Smooth muscle cell of the brain vasculature (primary cell): ENCODE data around the gene BANP.
"Not testable (repeated sequence)": the region's sequence is repeated elsewhere in the genome, so short reads cannot be mapped to it uniquely, and the experiment has no call there.

Source experiments
- DNase-seq: peaks from one replicate; pipeline ENCODE4 v3.0.0-alpha.2; 2012; ENCODE audit warnings: low read depth, low spot score

Gene BANP

DNA sequence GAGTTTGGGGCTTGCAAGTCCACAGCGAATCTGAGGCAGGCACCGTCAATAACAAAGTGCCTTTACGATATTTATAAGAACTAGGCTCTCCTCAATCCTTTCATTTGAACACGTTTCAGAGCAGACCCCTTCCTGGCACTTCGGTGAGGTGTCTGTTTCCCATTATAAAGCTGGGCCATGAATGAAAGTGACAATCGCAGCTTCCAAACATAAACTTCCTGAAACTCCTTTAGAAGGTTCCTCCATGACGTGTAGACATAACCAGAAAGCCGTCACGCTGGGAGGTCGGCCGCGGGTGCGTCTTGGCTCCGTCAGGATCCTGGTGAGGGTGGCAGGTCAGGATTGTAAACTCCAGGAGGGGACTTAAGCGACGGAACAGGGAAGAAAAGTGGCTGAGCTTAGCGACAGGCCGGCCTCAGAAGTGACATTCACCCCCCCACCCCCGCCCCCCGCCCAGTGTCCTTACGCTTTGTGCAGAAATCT lies 150.4 kb downstream of the BANP start:
- DNase-seq: not testable (repeated sequence)

DNA sequence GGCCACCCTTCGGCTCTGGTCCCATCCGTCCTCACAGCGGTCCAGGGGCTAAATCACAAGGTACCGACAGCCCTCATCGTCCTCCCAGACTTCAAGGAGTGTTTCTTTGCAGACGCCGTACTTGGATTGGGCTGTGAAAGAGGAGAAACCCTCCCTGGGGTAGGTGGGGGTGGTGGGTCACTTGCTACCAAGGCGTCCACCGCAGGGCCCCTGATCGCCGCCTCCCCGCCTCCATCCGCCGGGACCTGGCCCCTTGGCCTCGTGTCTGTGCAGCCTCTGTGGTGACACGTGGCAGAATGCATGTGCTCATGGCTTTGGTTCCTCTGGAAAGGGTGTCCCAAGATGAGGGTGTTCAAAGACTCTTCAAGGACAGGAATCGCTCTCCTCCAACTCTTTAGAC lies 151.4 kb downstream of the BANP start:
- DNase-seq: no peak

DNA sequence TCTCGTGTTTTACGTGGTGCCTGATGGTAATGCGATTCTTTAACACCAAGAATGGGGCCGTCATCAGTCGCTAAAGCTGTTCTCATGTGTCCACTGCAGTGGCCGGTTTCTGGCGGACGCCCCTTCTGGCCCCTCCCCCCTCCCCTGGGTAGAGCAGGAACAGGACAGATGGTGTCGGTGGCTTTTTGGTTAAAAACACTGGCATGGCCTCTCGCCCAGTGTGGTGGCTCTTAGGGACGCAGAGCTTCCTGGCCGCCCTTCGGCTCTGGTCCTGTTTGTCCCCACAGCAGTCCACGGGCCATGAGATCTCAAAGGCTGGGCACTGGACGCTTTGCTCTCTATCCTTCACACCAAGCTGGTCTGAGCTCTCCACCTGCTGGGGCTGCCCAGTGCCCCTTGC lies 151.8 kb downstream of the BANP start:
- no peak for DNase-seq

DNA sequence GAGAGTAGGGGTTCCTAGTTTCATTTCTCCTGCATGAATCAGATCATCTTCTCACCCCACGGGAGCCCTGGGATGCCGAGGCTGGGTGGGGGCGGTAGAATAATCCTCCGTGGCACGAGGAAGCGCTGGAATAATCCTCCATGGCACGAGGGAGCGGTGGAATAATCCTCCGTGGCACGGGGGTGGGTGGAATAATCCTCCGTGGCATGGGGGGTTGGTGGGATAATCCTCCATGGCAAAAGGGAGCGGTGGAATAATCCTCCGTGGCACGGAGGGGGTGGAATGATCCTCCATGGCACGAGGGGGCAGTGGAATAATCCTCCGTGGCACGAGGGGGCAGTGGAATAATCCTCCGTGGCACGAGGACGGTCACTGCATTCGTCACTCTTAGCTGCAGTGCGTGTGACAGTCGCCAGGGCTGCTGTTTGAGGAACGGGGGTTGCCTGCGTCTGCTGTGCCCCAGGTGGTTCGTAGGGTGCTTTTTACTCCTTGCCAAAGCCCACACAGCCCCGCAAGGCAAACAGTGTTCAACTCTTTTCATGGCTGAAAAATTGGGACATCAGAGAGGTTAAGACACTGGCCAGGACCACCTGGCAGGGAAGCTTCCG lies 152.5 kb downstream of the BANP start:
- no peak for DNase-seq

DNA sequence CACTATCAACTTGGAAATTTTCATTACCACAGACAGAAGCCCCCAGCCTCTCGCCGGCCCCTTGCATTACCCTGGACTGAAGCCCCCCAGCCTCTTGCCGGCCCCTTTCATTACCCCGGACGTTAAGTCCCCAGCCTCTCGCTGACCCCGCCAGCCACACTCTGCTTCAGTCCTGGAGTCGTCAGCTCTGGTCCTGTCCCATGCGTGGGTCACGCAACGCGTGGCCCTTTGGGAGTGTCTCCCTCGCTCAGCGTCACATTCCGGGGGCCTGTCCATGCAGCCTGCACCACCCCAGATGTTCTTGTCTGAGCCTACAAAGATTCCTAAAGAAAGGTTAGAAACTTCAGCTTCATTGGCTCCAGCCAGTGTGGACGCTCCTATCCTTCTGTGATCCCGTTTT lies 153.1 kb downstream of the BANP start:
- not testable (repeated sequence) for DNase-seq

DNA sequence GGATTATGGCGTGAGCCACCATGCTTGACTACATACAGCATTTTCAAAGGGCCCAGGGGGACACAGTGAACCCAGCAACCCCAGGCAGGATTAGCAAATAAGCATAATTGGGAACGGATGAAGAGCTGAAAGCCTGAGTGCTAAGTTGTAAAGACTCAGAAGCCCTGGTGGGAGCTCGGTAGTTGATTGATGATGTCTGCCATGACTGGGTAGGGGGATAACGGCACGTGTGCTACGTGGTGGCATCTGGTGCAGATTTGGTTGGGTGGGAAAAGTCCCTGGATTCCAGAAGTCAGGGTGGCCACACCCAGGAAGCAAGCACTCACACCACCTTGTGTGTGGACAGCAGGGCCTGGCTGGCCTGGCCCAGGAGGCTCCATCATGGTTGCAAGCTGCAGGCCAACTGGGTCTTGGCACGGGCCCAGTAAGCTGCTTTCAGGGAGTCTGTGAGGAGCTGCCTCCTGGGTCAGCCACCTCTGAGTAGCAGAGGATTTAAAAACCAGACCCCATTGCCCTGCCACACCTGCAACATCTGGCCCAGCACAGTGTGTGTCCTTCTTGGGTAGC lies 154.4 kb downstream of the BANP start:
- not testable (repeated sequence) for DNase-seq

DNA sequence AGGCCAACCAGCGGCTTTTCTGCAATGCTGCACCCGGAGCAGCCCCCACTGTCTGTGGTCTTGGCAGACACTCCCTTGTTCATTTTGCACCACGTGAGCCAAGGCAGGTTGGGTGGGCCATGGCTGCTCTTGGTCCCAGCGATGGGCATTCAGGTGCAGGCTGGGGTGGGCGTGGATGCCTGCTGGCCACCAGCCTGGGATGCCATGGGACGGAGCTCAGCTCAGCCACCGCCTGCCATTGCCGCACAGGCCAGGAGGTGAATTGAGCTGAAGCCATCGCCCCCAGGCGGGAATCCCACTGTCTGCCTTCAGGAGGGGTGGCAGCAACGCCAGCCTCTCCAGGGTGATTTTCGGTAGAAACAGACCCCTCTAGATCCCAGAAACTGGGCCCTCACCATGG lies 155.3 kb downstream of the BANP start:
- DNase-seq: not testable (repeated sequence)

DNA sequence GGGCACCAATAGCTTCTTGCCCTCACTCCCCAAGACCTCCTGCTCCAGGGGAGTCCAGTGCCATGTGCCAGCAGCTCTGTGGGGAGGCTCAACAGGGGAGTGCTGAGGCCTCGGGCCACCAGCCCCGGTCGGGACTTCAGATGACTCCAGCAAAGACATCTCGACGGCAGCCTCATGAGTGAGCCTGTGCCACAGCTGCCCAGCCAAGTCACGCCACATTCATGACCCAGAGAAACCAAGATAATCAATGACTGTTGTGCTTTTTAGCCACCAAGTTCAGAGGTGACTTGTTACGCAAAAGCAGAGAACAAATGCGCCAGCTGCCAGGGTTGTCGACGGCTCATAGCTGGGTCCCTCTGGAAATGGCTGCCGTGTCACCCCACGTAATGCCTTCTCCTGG lies 157.5 kb downstream of the BANP start:
- no peak for DNase-seq

DNA sequence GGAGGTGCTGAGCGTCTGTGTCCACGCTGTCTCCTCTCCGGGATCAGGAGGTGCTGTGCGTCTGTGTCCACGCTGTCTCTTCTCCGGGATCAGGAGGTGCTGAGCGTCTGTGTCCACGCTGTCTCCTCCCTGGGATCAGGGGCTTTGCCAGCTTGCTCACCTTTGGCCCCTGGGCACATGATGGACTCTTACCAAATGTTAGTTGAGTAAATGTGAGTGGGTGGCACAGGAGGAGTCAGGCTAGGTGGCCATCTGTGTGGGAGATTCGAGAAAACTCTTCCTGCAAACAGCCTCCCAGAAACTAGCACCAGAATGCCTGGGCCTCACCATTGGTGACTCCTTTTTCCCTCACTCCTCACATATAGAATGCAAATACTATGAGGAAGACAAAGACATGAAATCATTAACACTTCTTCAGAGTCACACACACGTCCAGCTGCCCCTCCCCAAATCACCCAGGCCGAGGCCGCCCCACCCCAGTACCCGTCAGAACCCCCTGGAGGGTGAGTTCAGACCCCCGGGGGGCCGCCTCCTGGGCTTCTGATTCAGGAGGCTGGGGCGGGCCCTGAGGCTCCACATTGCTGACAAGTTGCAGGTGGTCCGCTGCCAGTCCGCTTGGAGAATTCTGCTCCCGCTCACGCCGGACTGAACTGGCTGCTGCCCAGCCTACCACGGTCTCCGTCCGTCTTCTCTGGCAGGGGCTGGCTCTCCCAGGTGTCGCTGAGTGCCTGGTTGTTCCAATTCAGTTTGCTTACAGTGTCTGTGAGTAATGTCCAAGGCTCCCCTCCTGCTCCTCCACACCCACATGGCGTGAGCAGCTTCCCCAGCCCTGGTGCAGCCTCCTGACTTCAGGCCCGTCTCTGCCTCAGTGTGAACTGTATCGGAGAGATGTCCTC lies 158.7 kb downstream of the BANP start:
- DNase-seq: not testable (repeated sequence)

DNA sequence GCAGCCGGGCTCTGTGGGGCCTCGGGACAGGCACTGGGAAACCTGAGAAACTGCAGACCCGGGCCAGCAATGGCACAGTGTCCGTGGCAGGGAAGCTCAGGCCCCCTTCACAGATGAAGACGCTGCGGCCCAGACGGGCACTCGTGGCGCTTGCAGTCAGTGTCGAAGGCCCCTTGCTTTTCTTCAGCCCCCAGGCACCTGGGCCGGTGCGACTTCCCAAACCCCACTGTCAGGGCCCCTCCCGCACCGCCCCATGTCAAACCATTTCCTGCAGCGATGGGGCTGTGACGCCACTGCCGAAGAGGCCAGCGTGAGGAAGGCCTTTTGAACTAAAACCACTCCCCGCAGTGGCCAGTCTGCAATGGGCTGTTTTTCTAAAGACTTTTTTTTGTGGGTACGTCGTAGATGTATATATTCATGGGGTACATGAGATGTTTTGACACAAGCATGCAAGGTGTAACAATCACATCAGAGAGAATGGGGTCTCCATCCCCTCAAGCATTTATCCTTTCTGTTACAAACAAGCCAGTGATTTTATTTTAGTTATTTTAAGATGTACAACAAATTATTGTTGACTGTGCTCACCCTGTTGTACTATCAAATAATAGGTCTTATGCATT lies 159.8 kb downstream of the BANP start:
- DNase-seq: not testable (repeated sequence)

DNA sequence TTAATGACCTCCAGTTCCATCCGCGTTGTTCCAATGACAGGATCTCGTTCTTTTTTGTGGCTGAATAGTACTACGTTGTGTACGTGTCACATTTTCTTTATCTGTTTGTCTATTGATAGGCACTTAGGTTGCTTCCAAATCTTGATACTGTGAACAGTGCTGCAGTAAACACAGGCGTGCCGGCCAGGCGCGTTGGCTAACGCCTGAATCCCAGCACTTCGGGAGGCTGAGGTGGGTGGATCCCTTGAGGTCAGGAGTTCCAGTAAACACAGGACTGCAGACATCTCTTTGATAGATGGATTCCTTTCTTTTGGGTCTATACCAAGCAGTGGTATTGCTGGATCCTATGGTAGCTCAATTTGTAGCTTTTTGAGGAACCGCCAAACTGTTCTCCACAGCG lies 160.7 kb downstream of the BANP start:
- not testable (repeated sequence) for DNase-seq

DNA sequence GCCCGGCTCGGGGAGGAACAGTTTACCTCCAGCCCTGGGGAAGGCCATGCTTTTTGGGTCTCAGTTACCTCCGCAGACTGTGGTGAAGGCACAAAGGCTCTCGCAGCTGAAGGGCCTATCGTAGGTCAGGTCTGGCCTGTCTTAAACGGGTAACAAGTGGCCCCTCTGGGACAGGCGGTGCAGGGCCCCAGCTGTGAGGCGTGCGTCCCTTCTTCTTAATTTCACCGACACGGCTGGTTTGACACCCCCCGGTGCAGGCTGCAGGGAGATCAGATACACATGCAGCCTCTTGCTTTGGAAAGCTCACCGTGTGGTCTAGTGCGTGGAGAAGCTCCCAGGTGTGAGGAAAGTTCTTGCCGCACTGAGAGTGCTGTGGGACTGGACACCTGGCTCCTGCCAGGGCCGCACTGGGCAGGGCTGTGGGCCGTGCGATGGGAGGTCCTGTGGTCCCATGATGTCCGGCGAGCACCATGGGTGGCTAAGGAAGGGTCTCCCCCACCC lies 162.4 kb downstream of the BANP start:
- no peak for DNase-seq

DNA sequence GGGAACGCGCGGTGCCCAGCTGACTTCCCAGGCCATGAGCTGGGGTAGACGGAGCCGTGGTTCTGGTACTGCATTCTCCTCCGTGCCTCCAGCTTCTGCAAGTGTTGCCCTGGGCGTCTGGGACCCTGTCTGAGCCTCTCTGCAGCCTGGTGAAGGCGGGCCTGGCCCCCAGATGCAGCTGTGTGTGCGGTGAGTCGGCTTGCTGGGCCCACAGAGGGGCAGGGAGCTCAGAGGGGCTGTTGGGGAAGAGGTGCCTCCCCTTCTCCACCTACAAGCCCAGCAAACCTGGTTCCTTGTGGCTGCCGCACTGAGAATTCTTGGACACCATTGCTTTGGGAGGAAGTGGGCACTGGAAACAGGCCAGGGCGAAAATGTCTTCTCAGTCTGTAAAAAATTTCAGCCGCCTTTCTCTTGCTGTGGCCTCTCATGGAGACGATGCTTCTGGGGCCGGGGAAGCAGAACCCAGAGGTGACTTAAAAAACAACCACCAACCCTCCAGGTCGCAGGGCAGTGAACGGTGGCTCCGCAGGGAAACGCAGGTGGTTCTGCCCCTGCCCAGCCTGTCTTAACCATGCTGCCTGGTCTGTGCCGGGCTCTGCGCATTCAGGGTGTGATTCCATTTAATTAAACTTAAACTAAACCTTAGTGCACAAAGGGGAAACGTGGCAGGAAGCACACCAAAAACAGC lies 163.5 kb downstream of the BANP start:
- not testable (repeated sequence) for DNase-seq

DNA sequence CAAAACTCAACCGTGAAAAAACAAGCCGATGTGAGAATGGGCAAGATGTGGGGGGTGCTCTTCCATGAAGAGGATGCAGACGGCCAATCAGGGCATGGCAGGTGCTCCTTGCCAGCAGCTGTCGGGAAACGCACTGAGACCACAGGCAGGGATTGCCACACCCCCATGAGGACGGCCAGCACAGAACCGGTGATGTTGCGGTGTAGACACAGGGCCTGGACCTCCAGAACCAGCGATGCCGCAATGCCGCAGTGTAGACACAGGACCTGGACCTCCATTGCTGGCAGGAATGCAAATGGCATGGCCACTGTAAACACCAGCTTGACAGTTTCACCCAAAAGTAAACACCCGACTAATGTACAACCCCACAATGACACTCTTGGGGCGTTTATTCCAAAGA lies 164.9 kb downstream of the BANP start:
- DNase-seq: no peak

DNA sequence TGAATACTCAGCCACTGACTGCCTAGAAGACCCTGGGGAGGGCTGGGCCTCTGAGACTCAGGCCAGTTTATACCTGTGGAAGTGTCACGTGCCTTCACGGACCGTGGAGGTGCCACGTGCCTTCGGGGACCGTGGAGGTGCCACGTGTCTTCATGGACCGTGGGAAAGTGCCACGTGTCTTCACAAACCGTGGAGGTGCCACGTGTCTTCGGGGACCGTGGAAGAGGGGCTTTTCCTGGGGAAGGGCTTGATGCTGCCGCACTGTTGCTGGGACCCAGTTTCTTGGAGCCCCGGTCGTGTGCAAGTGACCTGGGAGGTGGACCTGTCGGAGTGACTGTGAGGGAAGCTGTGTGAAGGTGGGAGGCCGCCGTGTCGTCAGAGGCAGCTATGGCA lies 166.2 kb downstream of the BANP start:
- DNase-seq: no peak

DNA sequence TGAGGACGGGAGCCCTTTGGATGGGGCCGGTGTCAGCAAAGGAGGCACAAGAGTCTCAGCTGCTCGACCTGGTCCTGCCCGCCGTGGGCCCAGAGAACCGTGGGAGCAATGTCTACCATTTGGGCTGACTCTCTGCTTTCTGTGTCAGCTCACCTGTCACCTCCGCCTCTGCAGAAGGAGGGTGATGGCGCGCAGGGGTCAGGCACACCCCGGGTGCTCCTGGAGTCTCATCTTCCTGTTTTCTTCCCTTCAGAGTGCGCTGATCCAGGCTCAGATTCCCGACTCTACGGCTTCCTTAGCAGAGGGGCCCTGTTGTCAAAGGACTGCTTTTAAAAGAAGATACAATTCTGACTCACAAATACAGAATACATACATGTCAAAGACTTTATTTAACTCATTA lies 167.1 kb downstream of the BANP start:
- DNase-seq: no peak

DNA sequence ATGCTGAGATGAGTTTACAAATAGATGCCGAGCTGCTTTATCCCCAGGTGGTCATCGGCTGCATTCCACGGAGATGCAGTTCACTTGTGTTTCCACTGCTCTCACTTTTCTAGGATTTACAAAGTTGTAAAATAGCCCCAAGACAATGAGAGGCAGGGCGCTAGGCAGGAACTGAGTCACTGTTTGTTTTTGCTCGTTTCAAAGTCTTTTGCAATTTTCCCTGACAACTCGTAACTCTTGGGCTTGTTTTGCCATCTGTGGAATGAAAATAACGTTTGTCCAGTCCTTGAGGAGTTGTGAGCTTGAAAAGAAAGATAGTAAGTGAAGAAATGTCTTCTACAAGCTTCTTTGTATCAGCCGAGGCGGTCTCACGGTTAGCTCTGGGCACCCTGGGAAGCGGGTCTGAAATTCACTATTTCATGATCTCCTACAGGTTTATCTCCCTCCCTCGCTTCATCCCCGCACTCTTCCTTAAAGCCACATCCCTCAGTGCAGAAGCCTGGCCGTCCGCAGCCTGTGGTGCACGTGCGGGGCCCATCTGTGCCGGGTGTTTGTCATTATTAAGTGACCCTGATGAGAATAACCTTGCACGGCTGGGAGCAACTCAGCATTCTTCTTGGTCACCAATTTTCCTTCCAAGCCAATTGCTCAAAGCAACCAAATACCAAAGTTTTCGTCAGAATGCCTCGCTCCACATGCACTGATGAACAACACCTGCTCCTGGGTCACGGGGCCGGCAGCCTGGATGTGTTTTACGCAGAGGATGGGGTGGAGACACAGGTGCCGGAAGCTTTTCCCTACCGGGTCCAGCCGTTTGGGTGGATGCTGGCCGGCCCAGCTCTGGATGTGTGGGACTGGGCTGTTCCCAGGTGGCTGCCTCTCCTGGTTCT lies 167.9 kb downstream of the BANP start:
- DNase-seq: peak; percentile 71

DNA sequence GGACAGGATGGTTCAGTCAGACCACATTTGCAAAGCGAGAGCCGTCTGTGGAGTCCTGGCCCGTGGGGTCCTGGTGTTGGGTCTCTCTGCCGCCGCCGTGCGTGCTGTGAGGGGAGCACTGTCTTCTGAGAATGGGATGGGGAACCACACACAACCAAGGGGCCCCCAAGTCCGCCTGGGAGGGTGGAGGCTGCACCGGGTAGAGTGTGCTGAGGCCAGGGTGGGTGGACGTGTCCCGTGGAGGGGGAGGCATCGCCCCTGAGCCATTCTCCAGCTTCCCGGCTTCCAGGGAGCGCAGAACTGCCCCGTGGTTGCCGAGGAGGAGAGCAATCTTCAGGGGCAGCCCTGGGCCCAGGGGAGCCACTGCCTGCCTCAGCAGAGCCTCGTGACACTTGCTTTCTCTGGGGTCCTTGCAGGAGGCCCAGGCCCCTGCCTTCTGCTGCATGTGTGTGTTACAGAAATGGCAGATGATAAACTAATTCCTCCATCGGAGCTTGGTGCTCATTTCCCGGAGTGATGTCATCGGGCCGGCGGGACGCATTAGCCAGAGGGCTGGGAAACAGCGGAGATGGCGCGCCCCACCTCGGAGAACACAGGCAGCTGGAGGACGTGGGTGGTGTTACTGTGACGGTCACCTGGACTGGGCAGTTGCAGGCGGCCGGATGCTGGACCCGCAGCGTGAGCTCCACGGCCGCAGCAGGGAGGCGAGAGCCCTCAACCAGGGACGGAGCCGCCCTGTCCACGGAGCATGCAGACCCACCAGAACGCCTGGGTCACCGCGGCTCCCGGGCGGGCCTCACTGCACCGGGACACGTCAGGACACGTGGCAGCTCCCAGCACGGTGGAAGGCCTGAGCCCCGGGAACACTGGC lies 168.9 kb downstream of the BANP start:
- DNase-seq: not testable (repeated sequence)

DNA sequence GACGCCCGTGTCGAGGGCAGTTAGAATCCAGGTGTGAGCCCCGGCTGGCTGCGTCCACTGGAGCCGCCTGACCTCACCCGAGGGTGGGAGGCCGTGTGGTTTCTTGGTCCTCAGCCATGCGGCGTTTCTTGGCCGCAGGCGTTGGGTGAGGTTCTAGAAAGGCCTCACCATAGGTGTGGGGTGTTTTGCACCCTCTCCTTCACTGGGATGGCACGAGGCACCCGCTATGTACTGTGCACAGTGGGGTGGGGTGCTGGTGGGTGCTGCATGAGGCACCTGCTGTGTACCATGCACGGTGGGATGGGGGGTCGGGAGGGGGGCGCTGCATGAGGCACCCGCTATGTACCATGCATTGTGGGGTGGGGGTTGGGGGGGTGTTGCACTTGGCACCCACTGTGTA lies 169.6 kb downstream of the BANP start:
- no peak for DNase-seq
